Measurements from ENCODE around the gene ADAM33. TPM values are rescaled to one million over a fixed set of nuclear protein-coding genes. Genes with fewer than 3 reads are reported as not detected.

The ADAM33 gene
- total and polyA plus RNA-seq, 2 experiments from 2014 or later, result 2.8 to 6.0 TPM

DNA sequence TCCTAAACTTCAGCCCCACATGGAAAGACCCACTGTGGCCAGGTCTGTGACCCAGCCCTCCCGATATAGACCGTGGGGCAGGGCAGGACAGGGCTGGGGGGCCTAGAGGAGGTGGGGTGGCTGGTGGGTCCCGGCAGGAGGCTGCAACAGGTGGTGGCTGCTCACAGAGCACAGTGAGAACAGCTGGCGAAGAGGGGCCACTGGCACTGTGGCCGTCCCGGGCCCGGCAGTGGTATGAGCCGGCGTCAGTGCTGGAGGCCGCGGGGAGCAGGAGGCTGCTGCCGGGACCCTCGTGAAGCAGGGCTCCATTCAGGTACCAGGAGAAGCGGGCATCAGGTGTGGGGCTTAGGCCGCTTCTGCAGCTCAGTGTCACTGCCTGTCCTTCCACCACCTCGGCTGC, 17.2 kb upstream of the ADAM33 start (continued):
- TF ChIP-seq, protein P1, sequence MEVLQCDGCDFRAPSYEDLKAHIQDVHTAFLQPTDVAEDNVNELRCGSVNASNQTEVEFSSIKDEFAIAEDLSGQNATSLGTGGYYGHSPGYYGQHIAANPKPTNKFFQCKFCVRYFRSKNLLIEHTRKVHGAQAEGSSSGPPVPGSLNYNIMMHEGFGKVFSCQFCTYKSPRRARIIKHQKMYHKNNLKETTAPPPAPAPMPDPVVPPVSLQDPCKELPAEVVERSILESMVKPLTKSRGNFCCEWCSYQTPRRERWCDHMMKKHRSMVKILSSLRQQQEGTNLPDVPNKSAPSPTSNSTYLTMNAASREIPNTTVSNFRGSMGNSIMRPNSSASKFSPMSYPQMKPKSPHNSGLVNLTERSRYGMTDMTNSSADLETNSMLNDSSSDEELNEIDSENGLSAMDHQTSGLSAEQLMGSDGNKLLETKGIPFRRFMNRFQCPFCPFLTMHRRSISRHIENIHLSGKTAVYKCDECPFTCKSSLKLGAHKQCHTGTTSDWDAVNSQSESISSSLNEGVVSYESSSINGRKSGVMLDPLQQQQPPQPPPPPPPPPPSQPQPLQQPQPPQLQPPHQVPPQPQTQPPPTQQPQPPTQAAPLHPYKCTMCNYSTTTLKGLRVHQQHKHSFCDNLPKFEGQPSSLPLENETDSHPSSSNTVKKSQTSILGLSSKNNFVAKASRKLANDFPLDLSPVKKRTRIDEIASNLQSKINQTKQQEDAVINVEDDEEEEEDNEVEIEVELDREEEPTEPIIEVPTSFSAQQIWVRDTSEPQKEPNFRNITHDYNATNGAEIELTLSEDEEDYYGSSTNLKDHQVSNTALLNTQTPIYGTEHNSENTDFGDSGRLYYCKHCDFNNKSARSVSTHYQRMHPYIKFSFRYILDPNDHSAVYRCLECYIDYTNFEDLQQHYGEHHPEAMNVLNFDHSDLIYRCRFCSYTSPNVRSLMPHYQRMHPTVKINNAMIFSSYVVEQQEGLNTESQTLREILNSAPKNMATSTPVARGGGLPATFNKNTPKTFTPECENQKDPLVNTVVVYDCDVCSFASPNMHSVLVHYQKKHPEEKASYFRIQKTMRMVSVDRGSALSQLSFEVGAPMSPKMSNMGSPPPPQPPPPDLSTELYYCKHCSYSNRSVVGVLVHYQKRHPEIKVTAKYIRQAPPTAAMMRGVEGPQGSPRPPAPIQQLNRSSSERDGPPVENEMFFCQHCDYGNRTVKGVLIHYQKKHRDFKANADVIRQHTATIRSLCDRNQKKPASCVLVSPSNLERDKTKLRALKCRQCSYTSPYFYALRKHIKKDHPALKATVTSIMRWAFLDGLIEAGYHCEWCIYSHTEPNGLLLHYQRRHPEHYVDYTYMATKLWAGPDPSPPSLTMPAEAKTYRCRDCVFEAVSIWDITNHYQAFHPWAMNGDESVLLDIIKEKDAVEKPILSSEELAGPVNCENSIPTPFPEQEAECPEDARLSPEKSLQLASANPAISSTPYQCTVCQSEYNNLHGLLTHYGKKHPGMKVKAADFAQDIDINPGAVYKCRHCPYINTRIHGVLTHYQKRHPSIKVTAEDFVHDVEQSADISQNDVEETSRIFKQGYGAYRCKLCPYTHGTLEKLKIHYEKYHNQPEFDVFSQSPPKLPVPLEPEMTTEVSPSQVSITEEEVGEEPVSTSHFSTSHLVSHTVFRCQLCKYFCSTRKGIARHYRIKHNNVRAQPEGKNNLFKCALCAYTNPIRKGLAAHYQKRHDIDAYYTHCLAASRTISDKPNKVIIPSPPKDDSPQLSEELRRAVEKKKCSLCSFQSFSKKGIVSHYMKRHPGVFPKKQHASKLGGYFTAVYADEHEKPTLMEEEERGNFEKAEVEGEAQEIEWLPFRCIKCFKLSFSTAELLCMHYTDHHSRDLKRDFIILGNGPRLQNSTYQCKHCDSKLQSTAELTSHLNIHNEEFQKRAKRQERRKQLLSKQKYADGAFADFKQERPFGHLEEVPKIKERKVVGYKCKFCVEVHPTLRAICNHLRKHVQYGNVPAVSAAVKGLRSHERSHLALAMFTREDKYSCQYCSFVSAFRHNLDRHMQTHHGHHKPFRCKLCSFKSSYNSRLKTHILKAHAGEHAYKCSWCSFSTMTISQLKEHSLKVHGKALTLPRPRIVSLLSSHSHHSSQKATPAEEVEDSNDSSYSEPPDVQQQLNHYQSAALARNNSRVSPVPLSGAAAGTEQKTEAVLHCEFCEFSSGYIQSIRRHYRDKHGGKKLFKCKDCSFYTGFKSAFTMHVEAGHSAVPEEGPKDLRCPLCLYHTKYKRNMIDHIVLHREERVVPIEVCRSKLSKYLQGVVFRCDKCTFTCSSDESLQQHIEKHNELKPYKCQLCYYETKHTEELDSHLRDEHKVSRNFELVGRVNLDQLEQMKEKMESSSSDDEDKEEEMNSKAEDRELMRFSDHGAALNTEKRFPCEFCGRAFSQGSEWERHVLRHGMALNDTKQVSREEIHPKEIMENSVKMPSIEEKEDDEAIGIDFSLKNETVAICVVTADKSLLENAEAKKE (CRISPR knock-in tag; IDR thresholded peaks at IDR 0.05), result no peak
- TF ChIP-seq EZH2phosphoT487 (IDR thresholded peaks at IDR 0.05; ENCODE audit: unreplicated experiment), result no peak
- TF ChIP-seq, protein P2, sequence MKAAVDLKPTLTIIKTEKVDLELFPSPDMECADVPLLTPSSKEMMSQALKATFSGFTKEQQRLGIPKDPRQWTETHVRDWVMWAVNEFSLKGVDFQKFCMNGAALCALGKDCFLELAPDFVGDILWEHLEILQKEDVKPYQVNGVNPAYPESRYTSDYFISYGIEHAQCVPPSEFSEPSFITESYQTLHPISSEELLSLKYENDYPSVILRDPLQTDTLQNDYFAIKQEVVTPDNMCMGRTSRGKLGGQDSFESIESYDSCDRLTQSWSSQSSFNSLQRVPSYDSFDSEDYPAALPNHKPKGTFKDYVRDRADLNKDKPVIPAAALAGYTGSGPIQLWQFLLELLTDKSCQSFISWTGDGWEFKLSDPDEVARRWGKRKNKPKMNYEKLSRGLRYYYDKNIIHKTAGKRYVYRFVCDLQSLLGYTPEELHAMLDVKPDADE (IDR thresholded peaks at IDR 0.05), result no peak
- TF ChIP-seq REST (IDR thresholded peaks at IDR 0.05; ENCODE audit: unreplicated experiment), result no peak
- no peak for TF ChIP-seq JUNB (IDR thresholded peaks at IDR 0.05; ENCODE audit: unreplicated experiment)
- no peak for TF ChIP-seq POLR2AphosphoS5 (IDR thresholded peaks at IDR 0.05; ENCODE audit: low read depth)
- no peak for TF ChIP-seq CREB1 (CRISPR knock-in tag; IDR thresholded peaks at IDR 0.05; ENCODE audit: low read depth)
- no peak for TF ChIP-seq ZNF331 (CRISPR knock-in tag; IDR thresholded peaks at IDR 0.05; ENCODE audit: low read depth)
- TF ChIP-seq NANOG (IDR thresholded peaks at IDR 0.05; ENCODE audit: borderline replicate concordance), result no peak
